ENCODE results near the gene GAS2L1.
A peak's percentile ranks its signal among the peaks of the same experiment; 100 is the strongest.

Gene GAS2L1

GRCh38 chr22:29309332-29310064 lies 3.0 kb downstream of the GAS2L1 start:
- DNase-seq (ENCODE audit: low spot score), result peak; percentile 51

GRCh38 chr22:29310065-29310862 lies 3.8 kb downstream of the GAS2L1 start:
- peak; percentile 17 for DNase-seq (ENCODE audit: low spot score)

GRCh38 chr22:29310863-29311339 lies 4.5 kb downstream of the GAS2L1 start:
- DNase-seq (ENCODE audit: low spot score), result peak; percentile 80

GRCh38 chr22:29311464-29312217 lies 5.2 kb downstream of the GAS2L1 start:
- DNase-seq (ENCODE audit: low spot score), result no peak

DNA sequence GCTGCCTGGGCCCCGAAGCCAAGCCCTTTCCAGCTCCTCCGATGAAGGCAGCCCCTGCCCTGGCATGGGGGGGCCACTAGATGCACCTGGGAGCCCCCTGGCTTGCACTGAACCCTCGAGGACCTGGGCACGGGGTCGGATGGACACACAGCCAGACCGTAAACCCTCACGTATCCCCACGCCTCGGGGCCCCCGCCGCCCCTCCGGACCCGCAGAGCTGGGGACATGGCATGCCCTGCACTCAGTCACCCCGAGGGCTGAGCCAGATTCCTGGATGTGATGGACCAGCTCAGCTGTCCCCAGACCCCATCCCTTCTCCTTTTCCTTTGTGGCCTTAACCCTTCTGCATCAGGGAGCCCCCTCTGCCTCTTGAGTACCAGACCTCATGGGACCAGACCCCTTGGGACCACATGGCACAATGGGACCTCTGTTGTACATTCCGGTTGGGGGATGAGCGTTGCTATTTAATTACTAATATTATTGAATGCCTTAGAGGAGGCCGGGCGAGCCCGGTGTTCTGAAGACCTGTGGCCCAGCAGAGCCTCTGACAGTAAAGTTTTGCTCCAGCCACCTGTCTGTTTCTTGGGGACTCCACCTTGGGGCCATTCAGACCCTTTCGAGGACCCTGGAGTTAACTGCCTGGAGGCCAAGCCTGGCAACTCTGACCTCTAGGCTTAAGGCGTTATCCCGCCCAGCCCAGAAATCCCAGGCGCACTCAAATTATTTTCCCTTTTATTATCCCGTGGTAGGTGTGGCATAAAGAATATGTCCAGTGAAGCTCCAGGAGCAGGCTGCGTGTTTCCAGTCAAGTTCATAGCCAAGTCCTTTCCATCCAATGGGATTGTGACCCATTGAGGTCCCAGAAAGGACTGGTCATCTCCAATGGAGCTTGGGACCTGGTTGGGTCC lies 6.0 kb downstream of the GAS2L1 start:
- DNase-seq (ENCODE audit: low spot score), result no peak

DNA sequence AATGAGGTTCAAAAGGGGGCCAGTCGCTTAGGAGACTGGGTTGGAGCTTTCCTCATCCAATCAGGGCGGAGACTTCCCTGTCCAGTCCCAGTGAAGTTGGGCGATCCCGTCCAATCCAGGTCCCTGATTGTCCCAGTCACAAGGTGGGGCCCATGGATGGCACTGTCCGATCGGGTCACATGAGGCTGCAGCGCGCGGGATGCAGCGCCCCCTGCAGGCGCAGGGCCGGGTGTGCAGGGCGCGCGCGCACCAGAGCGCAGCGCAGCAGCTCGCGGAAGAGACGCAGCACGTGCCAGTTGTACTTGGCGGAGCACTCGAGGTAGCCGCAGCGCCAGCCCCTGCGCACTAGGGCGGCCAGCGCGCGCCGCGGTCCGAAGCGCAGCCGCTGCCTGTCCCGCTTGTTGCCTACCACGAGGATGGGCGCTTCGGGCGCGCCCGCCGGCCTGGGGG lies 6.7 kb downstream of the GAS2L1 start:
- DNase-seq (ENCODE audit: low spot score), result no peak

DNA sequence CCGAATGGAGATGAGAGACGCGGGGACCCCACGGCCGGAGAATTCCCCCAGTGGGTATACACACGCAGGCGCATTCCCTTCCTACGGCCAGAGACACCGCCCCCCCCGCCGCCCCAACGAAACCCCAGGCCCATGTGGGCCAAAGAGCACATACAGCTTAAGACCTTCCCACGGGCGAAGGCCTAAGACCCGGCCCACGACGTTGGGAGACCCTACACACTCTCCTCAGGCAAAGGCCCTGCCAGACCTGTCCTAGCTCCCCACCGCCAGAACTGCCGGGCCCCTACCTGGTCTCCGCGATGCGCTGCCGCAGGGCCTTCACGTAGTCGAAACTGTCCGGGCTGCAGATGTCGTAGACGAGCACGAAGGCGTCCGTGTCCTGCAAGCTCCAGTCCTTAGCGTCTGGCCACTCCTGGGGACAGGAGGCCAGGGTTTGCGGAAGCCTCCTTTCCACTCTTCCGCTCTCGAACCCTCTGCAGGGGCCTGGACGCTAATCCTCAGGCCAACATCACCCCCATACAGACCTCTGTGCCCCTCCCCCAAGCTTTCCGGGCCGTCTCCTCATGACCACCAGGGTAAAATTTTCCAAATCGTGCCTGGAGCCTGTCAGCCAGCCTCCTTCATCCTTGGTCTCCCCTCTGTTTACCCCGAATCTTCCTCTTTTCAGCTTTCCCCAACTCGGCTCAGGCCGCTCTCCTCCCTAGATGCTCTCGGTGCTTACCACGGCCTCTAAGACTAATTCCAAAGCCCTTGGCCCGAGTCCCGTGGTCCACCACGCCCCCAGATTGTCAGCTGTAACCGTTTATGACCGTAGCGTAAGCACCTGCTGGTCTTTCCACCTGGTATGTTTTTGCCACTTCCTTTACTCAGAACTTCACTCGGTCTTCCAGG lies 7.4 kb downstream of the GAS2L1 start:
- DNase-seq (ENCODE audit: low spot score), result peak; percentile 79

DNA sequence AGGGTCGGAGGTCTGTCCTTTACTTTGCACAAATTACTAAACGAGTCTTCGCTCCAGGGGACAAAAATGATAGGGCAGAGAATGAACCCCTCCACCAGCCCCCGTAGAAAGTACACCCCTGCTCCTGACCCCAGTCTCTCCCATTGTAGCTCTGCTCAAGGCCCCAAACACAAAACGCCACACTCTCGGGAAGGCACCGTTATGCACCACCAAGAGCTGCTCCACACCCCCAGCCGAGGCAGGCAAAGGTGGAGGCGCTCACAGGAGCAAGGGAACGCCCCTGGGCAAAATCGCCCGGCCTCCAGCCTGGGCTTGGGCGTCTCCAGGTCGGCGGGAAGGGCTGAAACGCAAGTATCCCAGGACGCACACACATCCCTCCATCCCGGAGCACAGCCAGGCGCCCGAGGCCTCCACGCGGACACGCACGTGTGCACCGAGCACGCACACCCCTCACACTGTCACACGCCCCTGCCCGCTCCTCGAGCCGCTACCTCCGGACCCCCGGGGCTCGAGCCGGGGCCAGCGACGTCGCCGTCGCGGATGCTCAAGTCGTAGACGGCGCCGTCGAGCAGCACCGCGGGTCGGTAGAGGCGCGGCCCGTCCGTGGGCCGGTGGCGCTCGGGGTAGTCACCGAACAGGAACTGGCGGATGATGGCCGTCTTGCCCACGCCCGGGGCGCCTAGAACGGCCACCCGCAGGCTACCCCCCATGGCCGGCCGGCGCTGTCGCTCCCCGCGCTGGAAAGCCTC lies 8.3 kb downstream of the GAS2L1 start:
- peak; percentile 84 for DNase-seq (ENCODE audit: low spot score)

DNA sequence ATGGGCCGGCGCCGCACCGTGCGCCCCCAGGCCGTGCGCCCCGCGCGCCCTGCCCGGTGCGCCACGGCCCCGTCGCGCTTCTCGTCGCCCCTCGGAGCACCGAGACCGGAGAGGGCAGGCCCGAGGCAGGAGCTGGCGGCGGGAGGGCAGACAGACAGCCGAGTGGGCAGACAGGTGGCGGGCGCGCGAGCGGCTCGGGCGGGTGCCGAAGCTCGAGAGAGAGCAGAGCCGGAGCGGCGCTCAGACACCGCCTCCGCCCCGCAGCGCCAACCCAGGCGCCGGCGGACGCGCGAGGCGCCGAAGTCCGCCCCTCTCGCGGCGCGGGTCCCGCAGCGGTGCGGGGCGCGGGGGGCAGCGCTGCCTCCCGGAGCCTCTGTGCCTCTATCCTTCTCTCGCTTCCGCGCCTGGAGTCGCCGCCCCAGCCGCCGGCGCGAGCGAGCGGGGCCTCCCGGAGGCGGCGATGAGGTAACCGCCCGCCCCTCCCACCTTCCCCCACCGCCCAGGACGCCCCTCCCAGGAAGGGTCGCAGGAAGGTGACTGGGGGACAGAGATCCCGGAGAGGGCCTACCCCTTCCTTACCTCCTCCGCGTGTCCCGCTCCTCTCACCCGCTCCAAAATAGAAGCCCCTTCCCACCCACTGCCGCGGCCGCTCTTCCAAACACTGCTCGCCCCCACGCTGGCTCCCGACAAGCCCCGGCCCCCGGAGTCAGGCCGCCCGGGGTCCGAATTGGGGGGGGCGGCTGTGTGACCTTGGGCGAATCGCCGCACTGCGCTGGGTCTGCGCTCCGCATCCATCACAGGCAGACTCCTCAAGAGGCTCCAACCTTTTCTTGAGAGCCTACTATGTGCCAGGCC lies 9.1 kb downstream of the GAS2L1 start, which contains the start of gene RASL10A:
TSS of gene RASL10A (minus strand) at position 412 of the 855 bp plus-strand sequence. CDS start 451 bp downstream, outside the sequence.
- peak; percentile 82 for DNase-seq (ENCODE audit: low spot score)

GRCh38 chr22:29316141-29316828 lies 9.8 kb downstream of the GAS2L1 start:
- no peak for DNase-seq (ENCODE audit: low spot score)

DNA sequence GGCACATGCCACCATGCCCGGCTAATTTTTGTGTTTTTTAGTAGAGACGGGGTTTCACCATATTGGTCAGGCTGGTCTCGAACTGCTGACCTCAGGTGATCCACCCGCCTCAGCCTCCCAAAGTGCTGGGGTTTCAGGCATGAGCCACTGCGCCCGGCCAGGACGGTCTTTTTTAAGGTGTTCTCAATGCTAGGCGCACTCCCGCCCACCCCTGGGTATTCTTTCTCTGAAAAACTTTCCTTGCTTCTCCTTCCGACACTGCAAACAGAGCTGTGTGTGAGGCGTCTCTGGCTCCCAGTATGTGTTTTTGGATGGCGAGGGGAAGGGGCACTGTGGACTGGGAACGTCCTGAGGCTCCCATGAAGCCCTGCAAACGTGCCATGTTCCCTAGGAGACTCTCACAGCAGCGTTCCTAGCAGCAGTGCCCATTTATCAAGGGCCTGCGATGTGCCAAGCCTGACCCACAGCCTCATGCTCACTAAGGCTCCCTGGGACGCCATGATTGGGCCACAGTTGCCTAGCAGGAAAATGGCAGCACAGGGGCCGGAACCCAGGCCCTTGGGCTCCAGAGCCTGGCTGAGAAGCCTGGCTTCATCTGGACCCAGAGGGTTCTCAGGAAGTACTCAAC lies 11.5 kb downstream of the GAS2L1 start:
- no peak for DNase-seq (ENCODE audit: low spot score)

GRCh38 chr22:29319072-29319471 lies 12.6 kb downstream of the GAS2L1 start:
- DNase-seq (ENCODE audit: low spot score), result no peak

DNA sequence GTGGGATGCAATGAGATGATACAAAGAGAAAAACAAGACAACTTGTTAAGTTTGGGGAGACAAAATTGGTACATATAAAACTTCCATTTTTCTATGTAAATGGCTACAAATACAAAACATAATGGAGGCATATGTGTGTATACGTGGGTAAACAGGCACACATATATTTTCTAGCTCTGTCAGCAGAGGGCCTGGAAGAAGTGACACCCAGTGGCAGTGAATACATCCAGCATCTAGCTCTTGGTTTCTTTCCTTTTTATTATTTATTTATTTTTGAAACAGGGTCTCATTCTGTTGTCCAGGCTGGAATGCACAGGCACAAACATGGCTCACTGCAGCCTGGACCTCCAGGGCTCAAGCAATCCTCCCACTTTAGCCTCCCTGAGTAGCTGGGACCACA lies 14.1 kb downstream of the GAS2L1 start:
- no peak for DNase-seq (ENCODE audit: low spot score)

GRCh38 chr22:29323641-29324040 lies 17.2 kb downstream of the GAS2L1 start:
- DNase-seq (ENCODE audit: low spot score), result no peak

GRCh38 chr22:29325356-29325755 lies 18.9 kb downstream of the GAS2L1 start:
- no peak for DNase-seq (ENCODE audit: low spot score)

DNA sequence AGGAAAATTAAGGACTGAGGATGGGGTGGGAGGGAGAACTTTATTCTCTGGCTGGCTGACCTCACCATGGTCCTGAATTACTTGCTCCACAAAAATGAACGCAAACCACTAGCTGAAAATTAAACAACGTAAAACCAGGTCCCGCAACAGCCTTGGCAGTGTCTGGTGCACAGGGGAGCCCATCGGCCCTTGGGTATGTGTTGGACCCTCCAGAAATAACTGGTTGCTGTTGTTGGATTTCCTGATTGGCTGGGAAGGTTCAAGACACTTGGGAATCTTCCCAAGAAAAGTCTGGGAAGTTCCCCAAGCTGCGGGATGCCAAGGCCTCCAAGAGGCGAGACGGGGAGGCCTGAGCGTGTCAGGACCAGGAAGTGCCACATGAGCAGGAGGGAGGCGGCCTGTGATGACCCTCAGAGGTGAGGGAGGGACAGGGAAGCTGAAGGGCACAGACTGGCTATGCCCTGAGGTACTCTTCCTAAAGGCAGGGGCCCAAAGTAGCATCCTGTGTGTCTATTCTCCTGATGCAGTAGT lies 19.4 kb downstream of the GAS2L1 start:
- DNase-seq (ENCODE audit: low spot score), result no peak

GRCh38 chr22:29326481-29326880 lies 20.0 kb downstream of the GAS2L1 start:
- no peak for DNase-seq (ENCODE audit: low spot score)
